Amniotic stem cell (primary cell): ENCODE results near the gene CEP295NL.
A peak's percentile ranks its signal among the peaks of the same experiment; 100 is the strongest.
"Not testable (repeated sequence)": the region's sequence is repeated elsewhere in the genome, so short reads cannot be mapped to it uniquely, and the experiment has no call there.

Source experiments
- DNase-seq: peaks from one replicate; lab custom pipeline; 2025; lab: John Stamatoyannopoulos, UW

Gene CEP295NL

GRCh38 chr17:78888941-78889518 is 14.0 kb downstream of the CEP295NL start:
- DNase-seq = no peak

GRCh38 chr17:78886954-78887353 is 16.0 kb downstream of the CEP295NL start:
- DNase-seq = no peak

- DNase-seq = no peak
Measured at GRCh38 chr17:78885956-78886355, 17.0 kb downstream of the CEP295NL start.

- DNase-seq = no peak
Measured at GRCh38 chr17:78884876-78885667, 17.9 kb downstream of the CEP295NL start.

- no peak for DNase-seq
Measured at GRCh38 chr17:78884148-78884825, 18.7 kb downstream of the CEP295NL start.

DNA sequence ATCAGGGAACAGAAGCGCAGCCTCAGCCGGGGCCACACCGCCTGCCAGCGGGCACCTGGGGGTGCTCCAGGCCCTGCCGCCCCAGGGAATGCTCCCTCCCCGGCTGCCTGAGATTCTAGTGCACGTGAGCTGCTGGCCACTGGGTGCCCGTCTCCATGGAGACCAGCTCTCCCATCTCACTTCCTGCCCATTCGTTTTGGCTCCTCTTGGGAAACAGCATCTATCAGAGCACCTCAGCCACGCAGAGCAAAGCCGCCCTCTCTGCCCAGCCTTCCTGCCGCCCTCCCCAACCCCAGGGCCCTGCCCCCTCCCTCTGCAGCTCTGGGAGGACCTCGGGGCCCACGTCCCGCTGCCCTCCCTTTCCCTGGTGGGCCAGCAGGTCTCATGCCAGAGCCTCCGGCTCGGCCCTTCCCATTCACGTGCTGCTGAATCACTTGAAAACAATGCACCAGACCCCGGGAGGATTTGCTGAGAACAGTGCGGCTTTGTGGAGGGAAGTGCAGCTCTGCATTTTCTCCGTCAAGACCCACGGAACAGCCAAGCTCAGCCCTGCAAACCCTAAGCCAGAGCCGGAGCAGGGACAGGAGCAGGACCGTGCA is 19.4 kb downstream of the CEP295NL start:
- DNase-seq = peak; percentile 90

GRCh38 chr17:78883089-78883532 is 19.9 kb downstream of the CEP295NL start:
- DNase-seq = peak; percentile 62

GRCh38 chr17:78882540-78883088 is 20.4 kb downstream of the CEP295NL start:
- no peak for DNase-seq

DNA sequence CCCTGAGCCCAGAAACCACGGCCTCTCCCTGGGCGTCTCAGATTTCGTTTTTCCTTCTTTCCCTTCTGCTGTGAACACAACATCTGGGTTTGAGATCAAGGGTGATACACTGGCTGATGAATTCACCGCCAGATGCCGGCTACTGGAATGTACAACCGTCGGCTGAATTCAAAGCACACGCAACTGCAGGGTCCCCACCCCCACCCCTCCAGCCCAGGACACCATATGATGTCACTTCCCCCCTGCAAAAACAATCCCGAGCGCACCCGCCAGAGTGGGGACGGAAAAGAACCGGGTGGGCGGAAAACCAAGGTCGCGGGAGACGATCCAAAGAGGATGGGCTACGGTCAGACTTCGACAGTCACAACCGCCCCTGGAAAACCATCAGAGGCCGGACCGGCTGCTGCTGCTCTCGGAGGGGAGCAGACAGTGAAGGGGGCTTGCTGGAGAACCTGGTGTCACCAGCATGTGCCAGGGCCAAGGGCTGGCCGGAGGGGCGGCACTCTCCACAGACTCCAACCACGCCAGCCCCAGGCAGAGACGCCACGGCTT is 23.3 kb downstream of the CEP295NL start:
- DNase-seq = peak; percentile 39

GRCh38 chr17:78878871-78879527 is 24.0 kb downstream of the CEP295NL start:
- DNase-seq = no peak

- no peak for DNase-seq
Measured at GRCh38 chr17:78878261-78878660, 24.7 kb downstream of the CEP295NL start.

DNA sequence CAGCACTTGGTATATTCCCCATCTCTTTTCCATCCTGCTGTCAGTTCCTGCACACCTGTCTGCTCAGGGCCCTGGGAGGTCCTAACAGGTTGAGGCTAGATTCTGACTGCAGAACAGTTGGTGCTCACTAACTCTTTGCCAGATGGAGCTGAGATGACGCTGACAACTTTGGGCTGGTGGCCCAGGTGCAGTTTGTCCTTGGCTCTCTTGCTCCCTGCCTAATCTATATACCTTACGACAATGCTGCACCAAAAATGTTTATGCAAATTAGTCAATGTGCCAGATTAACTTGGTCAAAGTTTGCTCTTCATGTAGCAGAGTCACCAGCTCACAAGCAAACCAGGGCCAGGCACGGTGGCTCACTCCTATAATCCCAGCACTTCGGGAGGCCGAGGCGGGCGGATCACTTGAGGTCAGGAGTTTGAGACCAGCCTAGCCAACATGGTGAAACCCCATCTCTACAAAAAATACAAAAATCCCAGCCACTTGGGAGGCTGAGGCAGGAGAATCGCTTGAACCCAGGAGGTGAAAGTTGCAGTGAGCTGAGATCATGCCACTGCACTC is 26.0 kb downstream of the CEP295NL start:
- DNase-seq = not testable (repeated sequence)

- no peak for DNase-seq
Measured at GRCh38 chr17:78876094-78876597, 26.9 kb downstream of the CEP295NL start.

- no peak for DNase-seq
Measured at GRCh38 chr17:78875363-78876093, 27.5 kb downstream of the CEP295NL start.

- no peak for DNase-seq
Measured at GRCh38 chr17:78873519-78874340, 29.3 kb downstream of the CEP295NL start.

GRCh38 chr17:78872486-78872885 is 30.5 kb downstream of the CEP295NL start:
- no peak for DNase-seq

- DNase-seq = no peak
Measured at GRCh38 chr17:78870621-78871020, 32.4 kb downstream of the CEP295NL start.

DNA sequence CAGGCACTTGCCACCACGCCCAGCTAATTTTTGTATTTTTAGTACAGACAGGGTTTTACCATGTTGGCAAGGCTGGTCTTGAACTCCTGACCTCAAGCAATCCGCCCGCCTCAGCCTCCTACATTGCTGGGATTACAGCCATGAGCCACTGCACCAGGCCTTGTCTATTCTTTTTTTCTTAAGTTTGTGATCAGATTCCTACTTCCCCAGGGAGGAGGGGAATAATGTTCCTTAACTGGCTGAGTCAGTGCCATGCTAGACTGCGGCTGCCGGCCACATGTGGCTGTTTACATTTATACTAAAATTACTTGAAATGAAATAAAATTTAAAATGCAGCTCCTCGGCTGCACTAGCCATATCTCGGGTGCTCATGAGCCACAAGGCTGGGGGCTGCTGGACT is 34.6 kb downstream of the CEP295NL start:
- peak; percentile 42 for DNase-seq

DNA sequence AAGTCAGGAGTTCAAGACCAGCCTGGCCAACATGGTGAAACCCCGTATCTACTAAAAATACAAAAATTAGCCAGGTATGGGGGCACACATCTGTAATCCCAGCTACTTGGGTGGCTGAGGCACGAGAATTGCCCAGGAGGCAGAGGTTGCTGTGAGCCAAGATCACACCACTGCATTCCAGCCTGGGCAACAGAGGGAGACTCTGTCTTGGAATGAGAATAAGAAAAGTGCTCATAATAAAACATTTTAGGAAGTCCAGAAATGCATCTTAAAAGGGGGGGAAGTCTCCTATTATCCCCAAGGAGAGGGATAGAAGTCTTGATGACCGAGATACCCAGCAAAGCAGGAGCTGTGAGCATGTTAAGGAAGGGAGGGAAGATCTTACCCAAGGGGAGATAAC is 36.0 kb downstream of the CEP295NL start:
- DNase-seq = not testable (repeated sequence)
